SK-N-SH (cell line): ENCODE results near the gene TIGD7.

Experiments
- CTCF ChIP-seq: fragments of 200-600 bp; sonication (generic); IDR thresholded peaks from 2 replicates; pipeline ENCODE4 v1.6.1; 2017; ENCODE audit warnings: antibody characterized with exemption, mild to moderate bottlenecking, moderate library complexity
- EP300 ChIP-seq, 2 experiments: IDR thresholded peaks; 2 replicates each; pipeline versions ENCODE4 v1.4.0 to v1.6.1; 2012; ENCODE audit warnings: borderline replicate concordance in 1 of 2, low read depth in 1 of 2, low read length in 1 of 2
- EZH2phosphoT487 ChIP-seq: fragments of 200-600 bp; sonication (generic); IDR thresholded peaks from 2 replicates; pipeline ENCODE4 v1.6.1; 2017; ENCODE audit warnings: low read depth, mixed run types, mild to moderate bottlenecking, antibody characterized with exemption, moderate library complexity, borderline replicate concordance
- GATA2 ChIP-seq: sonication (generic); formaldehyde crosslinking; IDR thresholded peaks from 2 replicates; pipeline ENCODE4 v1.5.0; 2020; ENCODE audit warnings: mild to moderate bottlenecking, missing genetic modification reagents
- POLR2AphosphoS5 ChIP-seq: IDR thresholded peaks from 2 replicates; pipeline ENCODE4 v1.6.1; 2012; ENCODE audit warnings: low read depth, low read length
- YY1 ChIP-seq: IDR thresholded peaks from 2 replicates; pipeline ENCODE4 v1.4.0; 2012; ENCODE audit warnings: low read depth, mild to moderate bottlenecking
- ZBTB33 ChIP-seq: IDR thresholded peaks from 2 replicates; pipeline ENCODE4 v1.4.0; 2012; ENCODE audit warnings: low read depth, borderline replicate concordance

- TF ChIP-seq CTCF (0 out of 2 replicates have a peak, but pooled peaks have one; percentile 10), GATA2 (CRISPR knock-in tag) (no peak), YY1 (0 out of 2 replicates have a peak, but pooled peaks have one; percentile 7), POLR2AphosphoS5 (no peak), EZH2phosphoT487 (no peak), EP300 (IDR thresholded peaks at IDR 0.05; ENCODE audit: borderline replicate concordance in 1 of 2, low read depth in 1 of 2, low read length in 1 of 2) (no peak), ZBTB33 (no peak; the same call in 1 of the 2 replicates)
Measured at GRCh38 chr16:3282103-3282729, 23.0 kb downstream of the TIGD7 start.
